ENCODE data around the gene SPATA3.
"Not testable (repeated sequence)": the region's sequence is repeated elsewhere in the genome, so short reads cannot be mapped to it uniquely, and the experiment has no call there.

Gene SPATA3
- 0 to 0.19 (median 0.04) reads per million in 3 experiments for total RNA-seq

DNA sequence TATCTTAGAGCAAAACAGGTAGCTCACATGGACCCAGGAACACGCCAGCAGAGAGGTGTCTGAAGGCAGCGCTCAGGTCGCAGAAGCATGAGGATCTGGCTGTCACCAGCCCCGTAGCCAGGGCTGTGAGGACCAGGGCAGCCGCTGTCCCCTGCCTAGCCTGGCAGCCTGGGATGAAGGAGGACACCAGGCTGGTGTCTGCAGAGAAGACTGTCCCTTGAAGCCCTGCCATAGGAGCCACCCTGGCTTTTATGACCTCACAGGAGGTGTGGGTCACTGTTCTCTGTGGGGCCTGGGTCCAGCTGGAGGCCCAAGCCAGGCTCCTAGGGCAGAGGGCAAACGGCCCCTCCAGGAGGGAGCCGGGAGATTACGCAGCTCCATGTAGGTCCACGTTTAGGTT, at the start of gene SPATA3:
Gene SPATA3, plus strand, starts transcription at position 301 of the 400 bp plus-strand sequence. CDS start 113 bp downstream, outside the sequence.
- DNase-seq = no peak

DNA sequence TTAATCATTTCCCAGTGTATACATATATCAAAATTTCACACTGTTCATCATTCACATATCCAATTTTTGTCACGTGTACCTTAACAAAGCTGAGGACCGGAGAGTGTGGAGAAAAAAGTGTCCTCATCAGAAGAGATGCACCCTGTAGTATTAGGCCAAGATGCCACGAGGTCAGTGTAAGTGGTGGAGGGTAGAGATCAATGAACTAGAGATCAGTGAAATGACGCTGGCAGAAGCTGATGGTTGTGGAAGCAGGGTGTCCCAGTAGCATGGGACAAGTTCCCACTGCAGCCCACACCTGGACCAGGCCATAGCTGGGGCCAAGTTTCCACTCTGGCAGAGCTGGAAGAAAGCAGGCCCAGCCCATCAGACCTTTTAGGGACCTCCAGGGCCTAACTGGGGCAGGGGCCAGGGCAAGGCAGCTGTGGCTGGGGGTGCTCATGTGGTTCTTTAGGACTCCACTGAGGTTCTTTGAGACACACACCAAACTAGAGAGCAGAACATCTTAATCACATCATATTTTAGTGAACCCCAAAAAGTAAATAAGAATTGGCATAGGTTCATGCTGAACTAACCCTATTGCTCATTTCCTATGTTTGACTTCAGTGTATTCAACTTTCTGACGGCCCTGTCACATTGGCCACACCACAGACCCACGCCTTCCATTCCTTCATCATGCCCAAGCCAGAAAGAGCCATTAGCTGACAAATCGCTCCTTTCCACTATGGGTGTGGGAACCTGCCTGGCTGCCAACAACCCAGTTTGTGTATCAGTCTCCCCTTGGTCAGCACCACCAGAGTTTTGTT, 49.3 kb upstream of the SPATA3 start:
- DNase-seq = no peak

DNA sequence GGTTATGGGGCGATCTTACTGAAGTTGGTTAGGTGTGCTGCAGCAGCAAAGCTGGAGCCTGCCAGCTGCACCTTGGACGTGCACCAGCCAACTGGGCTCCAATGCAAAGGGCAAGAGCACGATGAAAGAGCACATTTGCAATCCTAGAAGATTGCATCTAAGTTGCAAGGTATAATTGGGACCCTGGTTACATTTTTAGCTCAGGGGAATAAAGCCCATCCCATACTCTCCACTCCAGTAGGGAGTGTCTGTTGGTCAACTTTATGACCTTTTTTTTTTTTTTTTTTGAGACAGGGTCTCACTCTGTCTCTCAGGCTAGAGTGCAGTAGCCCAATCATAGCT, 48.7 kb upstream of the SPATA3 start:
- DNase-seq = no peak

DNA sequence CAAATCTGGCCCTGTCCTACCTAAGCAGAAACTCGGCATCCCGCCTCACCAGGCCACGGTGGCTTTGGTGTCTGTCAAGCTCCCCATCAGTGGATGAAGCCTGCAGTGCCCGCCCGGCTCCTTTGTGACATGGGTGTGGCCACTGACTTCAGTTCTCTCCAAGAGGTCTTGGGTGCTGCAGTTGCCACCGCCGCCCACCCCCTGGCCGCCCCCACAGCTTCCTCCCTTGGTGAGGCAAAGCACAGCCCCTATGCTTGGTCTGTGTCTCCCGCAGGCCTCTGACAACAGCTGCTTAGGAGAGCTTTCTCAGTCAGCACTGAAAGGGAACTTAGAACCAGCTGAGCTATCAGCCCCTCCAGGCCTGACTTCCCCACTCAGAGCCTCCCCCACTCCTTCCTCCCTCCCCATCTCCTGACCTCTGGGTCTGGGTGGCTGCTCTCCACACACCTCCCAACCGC, 48.0 kb upstream of the SPATA3 start:
- no peak for DNase-seq

DNA sequence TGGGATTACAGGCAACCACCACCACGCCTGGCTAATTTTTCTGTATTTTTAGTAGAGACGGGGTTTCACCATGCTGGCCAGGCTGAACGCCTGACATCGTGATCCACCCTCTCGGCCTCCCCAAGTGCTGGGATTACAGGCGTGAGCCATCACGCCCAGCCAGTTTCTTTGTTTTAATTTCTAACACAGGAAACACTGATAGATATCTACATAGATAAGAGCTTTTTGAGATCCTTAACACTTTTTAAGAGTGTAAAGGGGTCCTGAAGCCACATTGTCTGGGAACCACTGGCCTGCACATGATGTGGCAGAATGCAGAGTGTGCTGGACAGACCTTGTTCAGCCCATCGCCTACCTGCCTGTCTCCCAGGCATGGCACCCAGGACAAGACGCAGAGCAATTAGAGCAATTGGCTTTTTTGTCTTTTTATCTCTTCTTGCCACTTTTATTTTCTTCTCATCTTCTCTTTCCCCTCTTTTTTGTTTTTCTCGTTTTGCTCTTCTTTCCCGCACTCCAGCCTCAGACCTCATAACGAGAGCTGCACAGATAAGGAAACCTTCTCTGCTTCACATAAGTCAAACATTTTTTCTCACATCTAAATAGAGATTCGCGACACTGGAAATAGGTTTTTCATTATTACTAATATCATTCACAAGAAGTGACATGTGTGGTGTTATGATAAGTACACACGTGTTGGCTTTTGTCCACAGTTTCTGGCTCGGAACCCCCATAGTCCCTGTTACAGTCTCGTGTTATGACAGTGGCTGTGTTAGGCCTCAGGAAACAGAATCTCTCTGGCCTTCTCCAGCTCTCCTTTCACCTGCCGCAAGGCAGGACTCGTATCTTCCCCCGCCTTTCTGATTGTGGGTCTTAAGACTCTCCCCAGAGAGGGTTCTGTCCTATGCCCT, 45.7 kb upstream of the SPATA3 start:
- DNase-seq = no peak

DNA sequence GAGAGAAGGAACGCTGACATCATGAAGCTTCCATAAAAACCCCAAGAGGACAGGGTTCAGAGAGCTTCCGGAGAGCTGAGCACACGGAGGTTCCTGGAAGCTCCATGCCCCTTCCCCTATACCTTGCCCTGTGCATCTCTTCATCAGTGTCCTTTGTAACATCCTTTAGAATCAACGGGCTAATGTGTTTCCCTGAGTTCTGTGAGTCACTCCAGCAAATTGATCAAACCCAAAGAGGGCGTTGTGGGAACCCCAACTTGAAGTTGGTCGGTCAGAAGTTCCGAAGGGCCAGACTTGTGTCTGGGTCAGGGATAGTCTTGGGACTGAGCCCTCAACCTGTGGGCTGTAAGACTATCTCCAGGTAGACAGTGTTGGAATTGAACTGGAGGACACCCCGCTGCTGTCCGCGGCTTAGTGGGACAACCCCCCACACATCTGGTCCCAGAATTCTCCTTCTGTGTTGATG, 45.0 kb upstream of the SPATA3 start:
- no peak for DNase-seq

DNA sequence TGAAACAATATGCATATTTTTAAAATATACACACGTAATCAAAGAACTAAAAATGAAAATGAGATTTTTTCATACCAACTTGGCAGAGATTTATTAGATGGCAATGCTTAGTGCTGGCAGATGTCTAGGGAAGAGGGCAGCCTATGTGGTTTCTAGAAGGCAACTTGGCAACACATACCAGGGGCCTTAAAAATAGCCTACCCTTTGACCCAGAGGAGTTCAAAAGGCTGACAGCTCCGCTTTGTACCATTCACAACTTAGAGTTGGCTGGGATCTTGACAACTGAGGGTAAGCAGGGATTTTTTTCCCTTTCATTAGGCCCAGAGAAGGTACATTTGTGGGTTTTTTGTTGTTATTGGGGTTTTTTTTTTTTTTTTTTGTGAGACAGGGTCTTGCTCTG, 44.5 kb upstream of the SPATA3 start:
- no peak for DNase-seq

DNA sequence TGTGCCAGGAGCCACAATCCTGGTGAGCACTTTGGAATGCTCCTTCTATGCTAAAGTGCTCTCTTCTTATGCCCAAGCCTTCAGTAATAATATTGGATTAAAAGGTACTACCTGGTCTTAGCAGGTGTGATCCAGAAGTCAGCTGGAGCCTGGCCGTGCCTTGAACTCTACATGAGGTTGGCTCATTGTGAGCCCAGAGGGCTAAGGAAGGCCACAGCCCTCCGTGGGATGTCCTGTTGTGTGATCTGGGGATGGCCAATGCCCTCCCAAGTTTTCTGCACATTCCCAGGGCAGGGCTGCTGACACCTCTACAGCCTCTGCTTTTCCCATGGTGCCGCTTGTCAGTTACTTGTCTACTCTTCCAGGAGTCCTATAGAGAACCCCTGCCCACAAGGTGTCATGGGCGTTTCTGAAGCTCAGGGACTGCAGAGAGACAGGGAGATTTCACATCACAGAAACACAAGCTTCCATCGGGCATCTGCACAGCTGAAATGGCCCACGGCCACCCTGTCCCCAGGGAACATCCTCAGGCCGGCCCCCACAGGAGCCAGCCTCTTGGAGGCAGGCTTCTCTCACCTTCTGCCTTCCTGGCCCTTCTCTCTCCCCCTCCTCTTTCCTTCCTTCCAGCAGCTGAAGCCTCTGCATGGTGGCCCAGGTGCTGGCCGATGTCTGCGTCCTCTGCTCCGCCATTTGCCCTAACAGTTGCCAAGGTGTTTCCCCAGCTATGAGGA, 43.5 kb upstream of the SPATA3 start:
- DNase-seq = no peak

DNA sequence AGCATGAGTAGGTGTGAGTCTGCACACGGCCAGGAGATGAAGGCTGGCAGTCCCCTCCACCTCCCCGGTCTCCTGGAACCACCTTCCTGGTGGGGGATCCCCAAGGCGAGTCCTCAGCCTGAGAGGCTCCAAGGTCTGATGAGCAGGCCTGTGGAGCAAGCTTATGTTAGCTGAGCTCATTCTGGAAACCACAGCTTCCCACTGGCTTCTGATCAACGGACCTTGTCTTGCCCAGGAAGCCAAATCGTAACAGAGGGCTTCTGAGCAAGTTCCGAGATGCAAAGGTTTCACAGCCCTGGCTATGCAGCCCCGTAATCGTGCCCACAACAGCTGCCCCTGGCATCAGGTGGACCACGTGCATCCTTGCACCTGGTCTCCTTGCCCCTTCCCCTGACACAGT, 42.1 kb upstream of the SPATA3 start:
- no peak for DNase-seq

DNA sequence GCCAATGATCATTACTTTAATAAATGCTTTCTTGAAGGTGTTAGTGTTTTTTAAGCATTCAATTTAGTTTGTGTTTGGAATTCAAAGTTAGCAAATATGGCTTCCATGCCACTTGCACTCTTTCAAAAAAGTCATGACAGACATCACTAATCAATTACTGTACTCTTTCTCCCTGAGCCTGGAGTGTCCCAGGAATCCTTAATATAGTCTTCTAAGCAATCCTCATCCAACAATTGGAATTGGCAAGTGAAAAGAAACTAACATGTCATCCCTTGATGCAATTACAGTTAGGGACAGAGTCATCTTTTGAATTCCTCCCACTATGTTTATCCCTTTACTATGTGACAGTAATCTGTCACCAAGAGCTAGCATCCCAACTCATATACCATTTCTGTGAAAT, 41.2 kb upstream of the SPATA3 start:
- DNase-seq = no peak

DNA sequence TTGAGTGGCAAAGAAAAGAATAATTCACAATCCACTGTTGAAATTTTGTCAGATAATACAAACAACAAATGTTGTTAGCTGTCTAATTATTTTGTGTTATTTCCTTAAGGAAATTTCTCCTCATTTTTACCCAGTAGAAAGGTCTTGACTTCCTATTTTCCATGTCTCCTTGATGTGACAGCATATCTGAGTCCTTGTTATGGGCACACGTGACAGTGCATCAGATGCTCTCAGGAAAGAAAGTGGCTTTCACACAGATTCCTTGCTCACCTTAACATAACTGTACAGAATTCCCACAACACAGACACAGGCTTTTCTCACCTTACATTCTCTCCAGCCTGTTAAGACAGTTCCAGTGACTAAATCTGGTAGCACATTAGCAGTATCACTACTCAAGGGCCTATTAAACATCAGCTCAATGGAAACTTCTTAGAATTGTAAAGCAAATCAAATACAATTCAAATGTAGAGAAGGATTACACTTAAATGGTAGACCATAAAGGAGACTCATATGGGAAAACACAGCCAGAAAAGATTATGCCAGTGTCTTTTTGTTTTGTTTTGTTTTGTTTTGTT, 40.7 kb upstream of the SPATA3 start:
- no peak for DNase-seq

DNA sequence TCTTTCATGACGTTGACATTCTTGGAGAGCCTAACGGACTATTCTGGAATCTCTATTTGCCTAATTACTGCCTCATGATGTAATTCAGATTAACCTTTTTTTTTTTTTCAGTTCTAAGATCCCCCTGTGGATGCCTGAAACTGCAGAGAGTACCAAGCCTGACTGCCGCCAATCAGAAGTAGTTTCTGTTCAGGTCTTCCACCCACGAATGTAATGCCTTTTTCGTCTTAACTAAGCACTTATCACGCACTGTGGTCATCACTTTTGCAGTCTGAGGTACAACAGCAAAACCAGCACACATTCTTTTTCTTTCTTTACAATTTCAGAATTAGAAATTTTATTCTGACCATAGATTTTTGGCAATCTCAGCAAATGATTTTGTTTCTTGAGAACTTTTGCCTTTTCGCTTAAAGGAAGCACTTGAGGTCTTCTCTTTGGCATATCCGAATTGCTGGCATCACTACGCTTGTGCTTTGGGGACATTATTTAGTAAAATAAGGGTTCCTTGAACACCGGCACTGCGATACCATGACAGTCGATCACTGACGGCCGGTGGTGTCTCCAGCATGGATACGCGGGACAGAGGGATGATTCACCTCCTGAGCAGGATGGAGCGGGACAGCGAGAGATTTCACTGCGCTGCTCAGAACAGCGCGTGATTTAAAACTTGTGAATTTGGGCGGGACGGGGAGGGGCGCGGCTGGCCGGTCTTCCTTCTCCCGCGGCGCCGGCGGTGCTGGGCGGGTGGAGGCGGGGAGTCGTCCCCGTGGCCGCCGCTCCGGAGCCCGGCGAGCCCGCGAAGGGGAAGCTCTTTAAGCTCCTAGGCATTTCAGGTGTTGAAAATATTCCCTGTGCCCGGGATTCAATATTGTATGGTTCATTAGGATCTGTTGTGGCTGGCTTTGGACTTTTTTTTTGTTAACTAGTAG, 38.8 kb upstream of the SPATA3 start:
- DNase-seq = no peak

DNA sequence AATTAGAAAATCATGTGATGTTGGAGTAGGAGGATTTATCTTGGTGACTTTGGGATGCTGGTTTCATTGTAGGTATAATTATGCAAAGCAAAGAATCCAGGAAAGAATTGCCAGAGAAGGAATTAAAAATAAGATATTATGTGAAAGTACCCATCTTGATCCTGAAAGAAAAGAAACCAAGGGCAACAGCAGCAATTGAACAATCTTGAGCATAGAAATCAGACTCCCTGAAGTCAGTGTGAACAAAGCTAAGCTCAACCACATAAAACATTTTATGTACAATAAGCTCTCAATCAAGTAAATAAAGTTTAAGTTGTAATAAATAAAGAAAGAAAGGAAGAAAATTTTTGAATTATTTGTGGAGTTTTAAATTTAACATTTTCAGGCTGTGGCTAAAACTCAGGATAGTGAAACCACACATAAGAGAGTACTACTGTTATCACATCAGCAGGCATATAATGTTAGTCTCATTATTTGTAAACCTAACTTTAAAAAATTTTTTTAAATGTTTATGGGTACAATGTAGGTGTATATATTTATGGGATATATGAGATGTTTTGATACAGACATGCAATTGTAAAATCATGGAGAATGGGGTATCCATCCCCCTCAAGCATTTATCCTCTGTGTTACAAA, 38.0 kb upstream of the SPATA3 start:
- DNase-seq = no peak

DNA sequence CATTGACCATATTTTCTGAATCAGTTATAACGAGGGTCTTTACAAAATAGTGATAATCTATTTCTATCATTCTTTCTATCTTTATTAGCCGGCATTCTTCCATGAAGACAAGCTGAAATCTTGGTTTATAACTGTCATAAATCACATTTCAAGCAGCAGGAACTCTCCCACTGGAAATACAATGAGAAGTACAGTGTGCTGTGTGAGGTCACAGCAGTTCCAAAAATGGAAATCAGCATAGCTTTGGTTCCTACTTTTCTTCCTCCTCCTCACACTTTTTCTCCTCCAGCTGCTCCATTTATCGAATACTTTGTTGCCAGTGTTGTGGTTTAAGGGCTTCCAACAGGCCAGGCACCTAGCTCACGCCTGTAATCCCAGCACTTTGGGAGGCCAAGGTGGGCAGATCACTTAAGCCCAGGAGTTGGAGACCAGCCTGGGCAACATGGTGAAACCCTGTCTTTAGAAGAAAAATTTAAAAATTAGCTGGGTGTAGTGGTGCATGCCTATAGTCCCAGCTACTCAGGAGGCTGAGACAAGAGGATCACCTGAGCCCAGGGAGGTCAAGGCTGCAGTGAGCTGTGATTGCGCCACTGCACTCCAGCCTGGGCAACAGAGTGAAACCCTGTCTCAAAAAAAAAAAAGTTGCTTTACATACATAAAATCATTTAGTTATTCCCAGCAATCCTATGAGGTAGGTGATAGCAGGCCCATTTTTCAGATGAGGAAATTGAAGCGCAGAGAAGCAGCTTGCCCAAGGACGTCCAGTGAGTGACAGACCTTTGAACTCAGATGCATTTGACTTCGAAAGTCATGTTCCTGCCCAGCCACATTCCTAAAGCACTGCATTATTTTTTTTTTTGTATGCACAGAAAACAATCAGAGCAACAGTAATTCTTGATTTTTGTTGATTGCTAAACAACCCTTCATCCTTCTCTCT, 36.8 kb upstream of the SPATA3 start:
- no peak for DNase-seq

DNA sequence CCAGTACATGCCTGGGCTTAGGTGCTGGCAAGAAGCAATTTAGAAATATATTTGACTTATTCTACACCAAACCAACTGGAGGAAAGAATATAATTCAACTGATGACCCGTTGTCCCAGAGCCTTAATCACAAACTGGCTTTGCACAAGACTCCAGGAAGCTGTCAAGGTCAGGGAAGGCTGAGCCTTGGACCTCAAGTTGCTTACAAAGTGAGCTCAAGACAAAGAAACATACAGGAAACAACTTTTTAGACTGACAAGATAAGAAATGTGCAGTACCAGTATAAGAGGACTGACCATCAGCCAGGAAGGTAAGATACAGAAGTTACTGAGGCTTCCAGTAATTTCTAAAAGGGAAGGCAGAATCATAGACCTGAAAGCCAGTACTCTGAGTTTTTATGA, 35.9 kb upstream of the SPATA3 start:
- no peak for DNase-seq

DNA sequence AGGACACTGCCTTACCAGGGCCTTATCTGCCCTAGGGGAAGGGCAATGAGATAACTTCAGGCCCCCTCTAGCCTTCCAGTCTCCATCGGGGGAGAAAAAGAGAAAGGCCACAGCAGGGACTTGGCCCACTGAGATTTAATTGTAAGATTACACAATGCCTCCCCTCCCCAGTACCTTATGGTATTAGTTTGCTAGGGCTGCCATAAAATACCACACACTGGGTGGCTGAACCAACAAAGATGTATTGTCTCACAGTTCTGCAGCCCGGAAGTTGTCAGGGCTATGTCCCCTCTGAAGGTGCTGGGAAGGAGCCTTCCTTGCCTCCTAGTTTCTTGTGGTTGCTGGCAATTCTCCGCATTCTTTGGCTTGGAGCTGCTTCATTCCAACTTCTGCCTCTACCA, 34.8 kb upstream of the SPATA3 start:
- no peak for DNase-seq

DNA sequence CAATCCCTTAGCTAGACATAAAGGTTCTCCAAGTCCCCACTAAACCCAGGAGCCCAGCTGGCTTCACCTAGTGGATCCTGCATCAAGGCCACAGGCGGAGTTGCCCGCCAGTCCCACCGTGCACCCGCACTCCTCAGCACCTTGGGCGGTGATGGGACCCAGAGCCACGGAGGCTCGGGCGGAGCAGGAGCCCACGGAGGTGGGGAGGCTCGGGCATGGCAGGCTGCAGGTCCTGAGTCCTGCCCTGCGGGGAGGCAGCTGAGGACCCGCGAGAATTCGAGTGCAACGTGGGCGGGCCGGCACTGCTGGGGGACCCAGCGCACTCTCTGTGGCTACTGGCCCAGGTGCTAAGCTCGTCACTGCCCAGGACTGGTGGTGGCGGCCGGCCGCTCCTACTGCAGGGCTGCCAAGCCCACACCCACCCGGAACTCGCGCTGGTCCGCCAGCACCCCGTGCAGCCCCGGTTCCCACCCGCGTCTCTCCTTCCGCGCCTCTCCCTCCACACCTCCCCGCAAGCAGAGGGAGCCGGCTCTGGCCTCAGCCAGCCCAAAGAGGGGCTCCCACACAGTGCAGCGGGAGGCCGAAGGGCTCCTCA, 31.7 kb upstream of the SPATA3 start:
- no peak for DNase-seq

DNA sequence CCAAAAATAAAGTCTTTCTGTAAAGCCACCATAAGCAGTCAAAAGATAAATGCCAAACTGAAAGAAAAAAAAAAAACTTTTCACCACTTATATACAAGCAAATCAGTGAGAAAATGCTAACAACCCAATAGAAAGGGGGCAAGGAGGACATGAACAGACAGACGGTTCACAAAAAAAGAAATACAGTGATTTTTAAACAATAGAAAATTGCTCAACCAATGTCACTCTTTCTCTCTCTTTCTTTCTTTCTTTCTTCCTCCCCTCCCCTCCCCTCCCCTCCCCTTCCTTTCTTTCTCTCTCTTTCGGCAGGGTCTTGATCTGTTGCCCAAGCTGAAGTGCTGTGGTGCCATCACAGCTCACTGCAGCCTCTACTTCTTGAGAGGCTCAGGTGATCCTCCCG, 28.8 kb upstream of the SPATA3 start:
- DNase-seq = no peak

DNA sequence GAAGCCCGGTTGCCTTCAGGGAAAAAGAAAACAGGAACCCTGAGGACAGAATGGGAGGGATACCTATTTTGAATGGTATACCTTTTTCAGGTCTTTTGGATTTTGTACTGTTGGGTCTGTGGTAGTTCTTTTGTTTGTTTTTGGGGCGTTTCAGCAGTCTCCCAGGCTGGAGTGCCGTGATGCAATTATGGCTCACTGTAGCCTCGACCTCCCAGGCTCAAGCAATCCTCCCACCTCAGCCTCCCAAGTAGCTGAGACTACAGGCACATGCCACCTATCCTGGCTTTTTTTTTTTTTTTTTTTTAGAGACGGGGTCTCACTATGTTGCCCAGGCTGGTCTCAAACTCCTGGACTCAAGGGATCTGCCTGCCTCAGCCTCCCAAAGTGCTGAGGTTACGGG, 27.6 kb upstream of the SPATA3 start:
- not testable (repeated sequence) for DNase-seq
